ENCODE results near the gene SFRP2.

The SFRP2 gene, protein sequence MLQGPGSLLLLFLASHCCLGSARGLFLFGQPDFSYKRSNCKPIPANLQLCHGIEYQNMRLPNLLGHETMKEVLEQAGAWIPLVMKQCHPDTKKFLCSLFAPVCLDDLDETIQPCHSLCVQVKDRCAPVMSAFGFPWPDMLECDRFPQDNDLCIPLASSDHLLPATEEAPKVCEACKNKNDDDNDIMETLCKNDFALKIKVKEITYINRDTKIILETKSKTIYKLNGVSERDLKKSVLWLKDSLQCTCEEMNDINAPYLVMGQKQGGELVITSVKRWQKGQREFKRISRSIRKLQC

DNA sequence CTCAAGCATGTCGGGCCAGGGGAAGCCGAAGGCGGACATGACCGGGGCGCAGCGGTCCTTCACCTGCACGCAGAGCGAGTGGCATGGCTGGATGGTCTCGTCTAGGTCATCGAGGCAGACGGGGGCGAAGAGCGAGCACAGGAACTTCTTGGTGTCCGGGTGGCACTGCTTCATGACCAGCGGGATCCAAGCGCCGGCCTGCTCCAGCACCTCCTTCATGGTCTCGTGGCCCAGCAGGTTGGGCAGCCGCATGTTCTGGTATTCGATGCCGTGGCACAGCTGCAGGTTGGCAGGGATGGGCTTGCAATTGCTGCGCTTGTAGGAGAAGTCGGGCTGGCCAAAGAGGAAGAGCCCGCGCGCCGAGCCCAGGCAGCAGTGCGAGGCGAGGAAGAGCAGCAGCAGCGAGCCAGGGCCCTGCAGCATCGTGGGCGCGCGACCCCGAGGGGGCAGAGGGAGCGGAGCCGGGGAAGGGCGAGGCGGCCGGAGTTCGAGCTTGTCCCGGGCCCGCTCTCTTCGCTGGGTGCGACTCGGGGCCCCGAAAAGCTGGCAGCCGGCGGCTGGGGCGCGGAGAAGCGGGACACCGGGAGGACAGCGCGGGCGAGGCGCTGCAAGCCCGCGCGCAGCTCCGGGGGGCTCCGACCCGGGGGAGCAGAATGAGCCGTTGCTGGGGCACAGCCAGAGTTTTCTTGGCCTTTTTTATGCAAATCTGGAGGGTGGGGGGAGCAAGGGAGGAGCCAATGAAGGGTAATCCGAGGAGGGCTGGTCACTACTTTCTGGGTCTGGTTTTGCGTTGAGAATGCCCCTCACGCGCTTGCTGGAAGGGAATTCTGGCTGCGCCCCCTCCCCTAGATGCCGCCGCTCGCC, at the start of gene SFRP2:
Gene SFRP2, minus strand, starts transcription at position 671 of the 864 bp plus-strand sequence. Its CDS starts 248 bp downstream, at position 423.
- no peak for DNase-seq (ENCODE audit: low read depth)
- no peak within 1 kb of the TSS for H3K4me3 ChIP-seq (ENCODE audit: low read depth, low read length)

GRCh38 chr4:153838564-153838963, 49.7 kb upstream of the SFRP2 start:
- no peak for DNase-seq (ENCODE audit: low read depth)
- TF ChIP-seq CTCF (IDR thresholded peaks at IDR 0.05; ENCODE audit: low read depth, low read length, missing control alignments) = no peak
- no peak overlapping the region for H3K4me3 ChIP-seq (ENCODE audit: low read depth, low read length)

More for the DNA sequence above, at the start of gene SFRP2:
- TF ChIP-seq CTCF (IDR thresholded peaks at IDR 0.05; ENCODE audit: low read depth, low read length, missing control alignments) = no peak

GRCh38 chr4:153834901-153835300, 46.0 kb upstream of the SFRP2 start:
- no peak overlapping the region for H3K4me3 ChIP-seq (ENCODE audit: low read depth, low read length)
- no peak for TF ChIP-seq CTCF (IDR thresholded peaks at IDR 0.05; ENCODE audit: low read depth, low read length, missing control alignments)
- no peak for DNase-seq (ENCODE audit: low read depth)

DNA sequence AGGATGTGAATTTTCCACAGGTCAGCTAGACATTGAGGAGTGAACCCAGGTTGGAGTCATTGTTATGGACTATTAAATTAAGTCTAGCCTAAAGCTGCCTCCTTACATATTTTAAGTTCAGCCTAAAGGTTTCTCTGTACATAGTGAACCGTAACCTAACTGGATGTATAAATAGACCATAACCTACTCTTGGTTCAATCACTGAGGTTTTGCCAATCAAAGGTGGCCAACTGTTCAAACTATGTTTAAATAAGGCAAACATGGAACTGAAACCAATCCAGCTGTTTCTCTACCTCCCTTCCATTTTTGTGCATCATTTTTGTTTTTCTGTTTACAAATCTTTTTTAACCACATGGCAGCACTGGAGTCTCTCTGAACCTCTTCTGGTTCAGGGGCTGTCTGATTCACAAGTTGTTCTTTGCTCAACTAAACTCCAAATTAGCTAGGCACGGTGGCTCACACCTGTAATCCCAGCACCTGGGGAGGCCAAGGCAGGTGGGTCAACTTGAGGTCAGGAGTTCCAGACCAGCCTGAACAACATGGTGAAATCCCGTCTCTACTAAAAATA, 43.9 kb upstream of the SFRP2 start:
- no peak for TF ChIP-seq CTCF (IDR thresholded peaks at IDR 0.05; ENCODE audit: low read depth, low read length, missing control alignments)
- no peak for DNase-seq (ENCODE audit: low read depth)
- no peak overlapping the region for H3K4me3 ChIP-seq (ENCODE audit: low read depth, low read length)

GRCh38 chr4:153832054-153832453, 43.2 kb upstream of the SFRP2 start:
- no peak for TF ChIP-seq CTCF (IDR thresholded peaks at IDR 0.05; ENCODE audit: low read depth, low read length, missing control alignments)
- no peak for DNase-seq (ENCODE audit: low read depth)
- H3K4me3 ChIP-seq (ENCODE audit: low read depth, low read length) = no peak overlapping the region

- DNase-seq (ENCODE audit: low read depth) = no peak
- TF ChIP-seq CTCF (IDR thresholded peaks at IDR 0.05; ENCODE audit: low read depth, low read length, missing control alignments) = no peak
- H3K4me3 ChIP-seq (ENCODE audit: low read depth, low read length) = no peak overlapping the region
These were observed 42.4 kb upstream of the SFRP2 start for GRCh38 chr4:153831245-153831644.

All from GM12864 (cell line).